Measurements from ENCODE around the gene ARHGEF2. TPM values are rescaled to one million over a fixed set of nuclear protein-coding genes. Genes with fewer than 3 reads are reported as not detected.

Gene ARHGEF2
- total and polyA plus RNA-seq, 2 donors (not counting 3 experiments of a cell fraction or from before 2014, with no cell fraction given): 59.2 to 118 TPM

GRCh38 chr1:156021093-156021428, 42.7 kb upstream of the ARHGEF2 start:
- Histone ChIP-seq H2AFZ (ENCODE audit: low read depth, low read length) (peak overlapping the region; percentile 71), H3K9me3 (replicated peaks; ENCODE audit: control insufficient read depth, insufficient read depth, low read length) (no peaks in the 10 kb centered on the region), H4K20me1 (replicated peaks; ENCODE audit: control insufficient read depth, extremely low read depth, insufficient read depth, low read length) (no peaks in the 10 kb centered on the region), H3K36me3 (ENCODE audit: control insufficient read depth in 2 of 2, extremely low read depth in 1 of 2, insufficient read depth in 2 of 2, low read length in 2 of 2) (peaks cover 3 to 11% of the 10 kb centered on the region in 2 experiments), H3K9ac (replicated peaks; ENCODE audit: extremely low read depth, insufficient read depth, low read length) (peak overlapping the region; percentile 60), H3K4me1 (ENCODE audit: control insufficient read depth, extremely low read depth, insufficient read depth, low read length) (peaks cover 10% of the 10 kb centered on the region), H3K4me3 (replicated peaks in 1 of 3; ENCODE audit: insufficient read depth in 1 of 3, low read depth in 1 of 3, low read length in 3 of 3) (peak overlapping the region in 1 of 3 experiments; percentile 78), H3K4me2 (ENCODE audit: insufficient read depth, low read length) (peak overlapping the region; percentile 64), H3K9me1 (replicated peaks; ENCODE audit: control insufficient read depth, extremely low read depth, insufficient read depth, low read length) (no peaks in the 10 kb centered on the region), H3K27me3 (ENCODE audit: control insufficient read depth in 2 of 2, insufficient read depth in 2 of 2, low read length in 2 of 2) (no peaks in the 10 kb centered on the region), H3K27ac (ENCODE audit: insufficient read depth, low read depth, low read length) (no peak overlapping the region), H3K79me2 (ENCODE audit: control insufficient read depth, insufficient read depth, low read length) (peaks cover 30% of the 10 kb centered on the region)
- CTCF ChIA-PET: interaction anchor here (1.1 to 3.7 kb wide), 6 partner anchors 15 to 204 kb away, joined by 3 to 16 read pairs (median 4); no protein-coding TSS in a partner anchor
- no peak for DNase-seq (ENCODE audit: low read depth, low spot score)
- no peak for TF ChIP-seq POLR2A (IDR thresholded peaks at IDR 0.05; ENCODE audit: low read depth, low read length)
- TF ChIP-seq CTCF (IDR thresholded peaks at IDR 0.05; ENCODE audit: extremely low read depth in 1 of 2, insufficient read depth in 1 of 2, low read depth in 1 of 2, low read length in 2 of 2): no peak
- TF ChIP-seq JUN (IDR thresholded peaks at IDR 0.05; ENCODE audit: borderline replicate concordance, insufficient read depth, insufficient read length, low read depth): no peak
- no peak for TF ChIP-seq MAX (IDR thresholded peaks at IDR 0.05; ENCODE audit: insufficient read depth, insufficient read length)
- TF ChIP-seq EZH2 (IDR thresholded peaks at IDR 0.05; ENCODE audit: borderline replicate concordance, low read depth, low read length, severe bottlenecking): no peak
- no peak for TF ChIP-seq POLR2AphosphoS5 (IDR thresholded peaks at IDR 0.05; ENCODE audit: insufficient read depth, low read depth, low read length)
- TF ChIP-seq FOS (IDR thresholded peaks at IDR 0.05; ENCODE audit: borderline replicate concordance, insufficient read depth, low read length): no peak
- no peak for TF ChIP-seq MYC (IDR thresholded peaks at IDR 0.05; ENCODE audit: low read depth, low read length)
- no peak for TF ChIP-seq GATA2 (IDR thresholded peaks at IDR 0.05; ENCODE audit: insufficient read depth, insufficient read length, low read depth, low read length)
- intact Hi-C loops (cut with micrococcal nuclease) (loop anchor here (1.0 kb wide), 1 partner anchor 33 kb away; the partner anchor contains the start of gene LAMTOR2), dilution Hi-C loops (cut with MboI; ENCODE audit: extremely low pct_ligation_motif_present, low sequenced_read_pairs) (no loop called here)
- BruUV-seq (replicated peaks): no TSS peak
- POLR2A ChIA-PET: no interaction called here
- FAIRE-seq: no peak

All from endothelial cell of umbilical vein (primary cell).